GM12878 (cell line): ENCODE measurements around the gene PCED1B. TPM values are rescaled to one million over a fixed set of nuclear protein-coding genes. Genes with fewer than 3 reads are reported as not detected.

ENCODE experiments used
- ATAC-seq: fragments of 200-7000 bp; cut with Tn5 transposase; 3 replicates; pipeline ENCODE4 v1.9.1; 2020; ENCODE audit warnings: mild to moderate bottlenecking, moderate library complexity
- BruUV-seq: library from RNA; stranded (reverse); fragments of 400-500 nt; replicated peaks from 2 replicates; lab custom pipeline; 2021; lab: Mats Ljungman, UMichigan
- CTCF ChIA-PET: fragments of 300-600 bp; sonication (Branson Sonifier 250); formaldehyde crosslinking; extraction: SDS; loops from one replicate; lab custom pipeline; 2021; ENCODE audit warnings: inconsistent platforms; lab: Yijun Ruan, JAX
- POLR2A ChIA-PET: fragments of 350-600 bp; formaldehyde crosslinking; extraction: SDS; loops from one replicate; lab custom pipeline; 2021; ENCODE audit warnings: inconsistent platforms; lab: Charles Lee
- RAD21 ChIA-PET: fragments of 300-600 bp; sonication (Branson Sonifier 250); formaldehyde crosslinking; loops from one replicate; lab custom pipeline; 2023; ENCODE audit warnings: antibody characterized with exemption; ENCODE audit not compliant: unreplicated experiment; lab: Charles Lee
- SMC1A ChIA-PET: fragments of 300-600 bp; sonication (Branson Sonifier 250); formaldehyde crosslinking; loops from one replicate; lab custom pipeline; 2023; ENCODE audit not compliant: unreplicated experiment, uncharacterized antibody; lab: Charles Lee
- DNase-seq: peaks from one replicate; pipeline ENCODE4 v3.0.0-alpha.2; 2011; ENCODE audit warnings: low read depth, low spot score
- FAIRE-seq: peaks from 3 replicates; lab custom pipeline; 2011; peaks lifted over from hg19 to GRCh38; lab: Jason Lieb, UNC
- H2AFZ ChIP-seq: 2 replicates; pipeline ENCODE4 v1.6.0; 2011; ENCODE audit warnings: low read depth, low read length, control low read depth; ENCODE audit not compliant: control insufficient read depth
- H3K27ac ChIP-seq: 2 replicates; pipeline ENCODE4 v1.5.1; 2011; ENCODE audit warnings: control low read depth; ENCODE audit not compliant: control insufficient read depth, insufficient read depth
- H3K27me3 ChIP-seq, 2 experiments: replicated peaks in 1 of 2; 2 replicates each; pipeline versions ENCODE4 v1.6.0 to v1.6.1; 2011; ENCODE audit warnings: low read length in 1 of 2; ENCODE audit not compliant: control insufficient read depth in 2 of 2, insufficient read depth in 2 of 2
- H3K36me3 ChIP-seq, 2 experiments: 2 replicates each; pipeline ENCODE4 v1.5.1; 2011; ENCODE audit warnings: low read length in 1 of 2; ENCODE audit not compliant: control insufficient read depth in 2 of 2, insufficient read depth in 2 of 2
- H3K4me1 ChIP-seq: 2 replicates; pipeline ENCODE4 v1.6.1; 2011; ENCODE audit warnings: mild to moderate bottlenecking, low read length, moderate library complexity, mixed read lengths; ENCODE audit not compliant: control insufficient read depth, insufficient read depth
- H3K4me2 ChIP-seq: 2 replicates; pipeline ENCODE4 v1.6.0; 2011; ENCODE audit warnings: control low read depth; ENCODE audit not compliant: control insufficient read depth, insufficient read depth
- H3K4me3 ChIP-seq: fragments of 200-600 bp; sonication (generic); 2 replicates; pipeline ENCODE4 v1.5.1; 2016
- H3K79me2 ChIP-seq: 2 replicates; pipeline ENCODE4 v1.6.0; 2011; ENCODE audit warnings: low read length; ENCODE audit not compliant: control insufficient read depth, insufficient read depth
- H3K9ac ChIP-seq: 2 replicates; pipeline ENCODE4 v1.8.0; 2011; ENCODE audit warnings: low read length, control low read depth, mixed read lengths; ENCODE audit not compliant: control insufficient read depth, insufficient read depth
- H3K9me3 ChIP-seq: replicated peaks from 3 replicates; pipeline ENCODE4 v1.5.1; 2011; ENCODE audit warnings: mild to moderate bottlenecking, low read length; ENCODE audit not compliant: control insufficient read depth, insufficient read depth
- H4K20me1 ChIP-seq: 2 replicates; pipeline ENCODE4 v1.6.0; 2011; ENCODE audit not compliant: control insufficient read depth, insufficient read depth
- CEBPB ChIP-seq, 2 experiments: fragments of 150-350 bp in 1 of 2; IDR thresholded peaks; 2 replicates each; pipeline ENCODE4 v1.6.1; 2012 to 2014; ENCODE audit warnings: low read depth in 2 of 2, low read length in 2 of 2, borderline replicate concordance in 1 of 2, inconsistent platforms in 1 of 2
- CREB1 ChIP-seq: IDR thresholded peaks from 2 replicates; pipeline ENCODE4 v1.6.1; 2012; ENCODE audit warnings: low read depth, mild to moderate bottlenecking, inconsistent platforms
- FOXK2 ChIP-seq: fragments of 450-650 bp; IDR thresholded peaks from 2 replicates; pipeline ENCODE4 v1.6.1; 2017; ENCODE audit warnings: mild to moderate bottlenecking, moderate library complexity
- PAX8 ChIP-seq: fragments of 450-650 bp; IDR thresholded peaks from 2 replicates; pipeline ENCODE4 v1.6.1; 2017; ENCODE audit warnings: mild to moderate bottlenecking, moderate library complexity
- PKNOX1 ChIP-seq: fragments of 450-650 bp; IDR thresholded peaks from 2 replicates; pipeline ENCODE4 v1.6.1; 2016; ENCODE audit warnings: mild to moderate bottlenecking
- ZBTB40 ChIP-seq: fragments of 450-650 bp; IDR thresholded peaks from 2 replicates; pipeline ENCODE4 v1.6.1; 2016; ENCODE audit warnings: mild to moderate bottlenecking, moderate library complexity, borderline replicate concordance
- WGBS: methylation state at CpG from one replicate; pipeline ENCODE4 v1.1.6; 2016; ENCODE audit warnings: low lambda C conversion rate; ENCODE audit not compliant: insufficient replicate concordance, insufficient coverage; ENCODE audit errors: missing lambda C conversion rate; 5-methylcytosine and 5-hydroxymethylcytosine counted together
- in situ Hi-C: fragments of 300-500 bp; cut with MboI; formaldehyde crosslinking; loops from 9 replicates; pipeline ENCODE4 v1.14.3; 2018; ENCODE audit warnings: mixed read lengths
- intact Hi-C: fragments of 100-400 bp; cut with micrococcal nuclease; formaldehyde crosslinking; loops from one replicate; pipeline ENCODE4 v1.14.2; 2022; ENCODE audit not compliant: unreplicated experiment
- polyA plus RNA-seq, 11 experiments: library from polyadenylated mRNA; depleted of rRNA in 4 of 11; unstranded in 6 of 11; stranded (reverse) in 5 of 11; fragments of >200 nt; fragmentation: Nextera tagmentation in 4 of 11; fragmentation: Illumina TruSeq in 1 of 11; extraction: Ambion mirVana in 4 of 11; extraction: Trizol in 1 of 11; gene quantifications; 1 replicate in 1 of 11; 2 replicates in 10 of 11; pipeline versions ENCODE4 v1.2.1 to v1.2.3, GENCODE V29; 2011 to 2016; ENCODE audit warnings: inconsistent platforms in 2 of 11, missing spikeins in 2 of 11, low read depth in 1 of 11
- total RNA-seq, 4 experiments: library from RNA; depleted of rRNA in 3 of 4; stranded (reverse); fragments of >200 nt in 3 of 4; fragmentation: Illumina TruSeq in 1 of 4; extraction: Trizol in 1 of 4; gene quantifications; 2 replicates each; pipeline versions ENCODE4 v1.2.1 to v1.2.3, GENCODE V29; 2013 to 2021

PCED1B gene
- total and polyA plus RNA-seq, 10 of the 15 experiments (the other 5 are each of a cell fraction or from before 2014, with no cell fraction given) = 0.80 to 8.8 (median 3.0) TPM

- TF ChIP-seq CEBPB (IDR thresholded peaks at IDR 0.05; ENCODE audit: borderline replicate concordance in 1 of 2, low read depth in 2 of 2, low read length in 2 of 2) = no peak
- no peak for TF ChIP-seq PAX8
- TF ChIP-seq CREB1 = no peak
- Histone ChIP-seq H3K27me3 (no peaks in the 10 kb centered on the region), H3K79me2 (no peaks in the 10 kb centered on the region), H2AFZ (no peak overlapping the region), H3K36me3 (no peaks in the 10 kb centered on the region), H3K9me3 (no peaks in the 10 kb centered on the region), H4K20me1 (no peaks in the 10 kb centered on the region), H3K4me1 (no peaks in the 10 kb centered on the region), H3K9ac (no peak overlapping the region), H3K4me2 (no peak overlapping the region), H3K4me3 (no peak overlapping the region), H3K27ac (no peak overlapping the region)
- in situ Hi-C loops (no loop called here), intact Hi-C loops (no loop called here)
- ChIA-PET POLR2A (no interaction called here), CTCF (no interaction called here), RAD21 (interaction anchor here (0.9 kb wide), 1 partner anchor 28 kb away, joined by 3 read pairs; no protein-coding TSS in a partner anchor), SMC1A (no interaction called here)
- no peak for DNase-seq
- WGBS = 94% methylated on average over 43 of the region's 48 CpGs
- no peak for FAIRE-seq
- no TSS peak for BruUV-seq
- no peak for ATAC-seq
These were observed 156.0 kb downstream of the PCED1B start for GRCh38 chr12:47235258-47236040.

- no TSS peak for BruUV-seq
- WGBS = 77% methylated on average over 13 of the region's 13 CpGs
- TF ChIP-seq FOXK2 = no peak
- no peak for TF ChIP-seq ZBTB40
- no peak for TF ChIP-seq PKNOX1
These were observed 156.8 kb downstream of the PCED1B start for GRCh38 chr12:47236109-47236714.

More at GRCh38 chr12:47236109-47236714, 156.8 kb downstream of the PCED1B start:
- Histone ChIP-seq H3K27me3 (no peaks in the 10 kb centered on the region), H2AFZ (no peak overlapping the region), H4K20me1 (no peaks in the 10 kb centered on the region), H3K27ac (no peak overlapping the region), H3K9me3 (no peaks in the 10 kb centered on the region), H3K4me1 (no peaks in the 10 kb centered on the region), H3K4me3 (no peak overlapping the region), H3K4me2 (no peak overlapping the region), H3K79me2 (no peaks in the 10 kb centered on the region), H3K36me3 (no peaks in the 10 kb centered on the region), H3K9ac (no peak overlapping the region)
- RAD21 ChIA-PET = no interaction called here
- FAIRE-seq (no peak), ATAC-seq (no peak), DNase-seq (no peak)
- POLR2A ChIA-PET = no interaction called here
- CTCF ChIA-PET = no interaction called here
- intact Hi-C loops = no loop called here
- SMC1A ChIA-PET = no interaction called here
- in situ Hi-C loops = no loop called here
